Adrenal gland (tissue), 5 donors: ENCODE measurements around the gene SCFD2.

ENCODE experiments used
- POLR2A ChIP-seq, 2 donors: fragments of 450-650 bp; IDR thresholded peaks; one replicate each; pipeline ENCODE4 v1.6.1; 2017; ENCODE audit warnings: antibody characterized with exemption in 2 of 2, mild to moderate bottlenecking in 2 of 2, moderate library complexity in 1 of 2
- TF ChIP-seq, protein P1 (sequence below), 6 experiments: fragments of 450-650 bp in 4 of 6; fragments of 200-600 bp in 2 of 6; sonication (generic) in 1 of 6; IDR thresholded peaks; 1 replicate in 5 of 6; 2 replicates in 1 of 6; pipeline versions ENCODE4 v1.5.1 to v1.8.0; 2016 to 2021; ENCODE audit warnings: antibody characterized with exemption in 6 of 6, mild to moderate bottlenecking in 2 of 6, moderate library complexity in 1 of 6
- donor health status: DM: no; HTN: no; CAD: no.

DNA sequence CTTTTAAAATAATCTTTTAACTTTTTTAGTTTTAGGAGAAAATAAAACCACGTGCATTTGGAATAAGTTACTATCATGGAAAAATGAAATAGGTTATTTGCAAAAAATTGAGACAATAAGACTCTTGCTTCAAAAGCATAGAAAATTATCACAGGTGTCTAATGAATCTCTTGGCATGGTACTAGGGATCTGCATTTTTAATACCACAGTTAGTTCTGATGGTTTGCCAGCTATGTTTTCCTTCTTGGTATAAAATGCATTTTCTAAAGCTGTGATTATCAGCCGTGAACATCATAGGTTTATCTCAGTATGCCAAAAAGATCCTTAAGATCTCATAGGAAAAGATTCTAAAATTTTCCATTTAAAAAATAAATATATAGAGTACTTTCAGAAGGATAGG, 419.9 kb downstream of the SCFD2 start:
- TF ChIP-seq, protein P1, sequence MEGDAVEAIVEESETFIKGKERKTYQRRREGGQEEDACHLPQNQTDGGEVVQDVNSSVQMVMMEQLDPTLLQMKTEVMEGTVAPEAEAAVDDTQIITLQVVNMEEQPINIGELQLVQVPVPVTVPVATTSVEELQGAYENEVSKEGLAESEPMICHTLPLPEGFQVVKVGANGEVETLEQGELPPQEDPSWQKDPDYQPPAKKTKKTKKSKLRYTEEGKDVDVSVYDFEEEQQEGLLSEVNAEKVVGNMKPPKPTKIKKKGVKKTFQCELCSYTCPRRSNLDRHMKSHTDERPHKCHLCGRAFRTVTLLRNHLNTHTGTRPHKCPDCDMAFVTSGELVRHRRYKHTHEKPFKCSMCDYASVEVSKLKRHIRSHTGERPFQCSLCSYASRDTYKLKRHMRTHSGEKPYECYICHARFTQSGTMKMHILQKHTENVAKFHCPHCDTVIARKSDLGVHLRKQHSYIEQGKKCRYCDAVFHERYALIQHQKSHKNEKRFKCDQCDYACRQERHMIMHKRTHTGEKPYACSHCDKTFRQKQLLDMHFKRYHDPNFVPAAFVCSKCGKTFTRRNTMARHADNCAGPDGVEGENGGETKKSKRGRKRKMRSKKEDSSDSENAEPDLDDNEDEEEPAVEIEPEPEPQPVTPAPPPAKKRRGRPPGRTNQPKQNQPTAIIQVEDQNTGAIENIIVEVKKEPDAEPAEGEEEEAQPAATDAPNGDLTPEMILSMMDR (IDR thresholded peaks at IDR 0.05), result no peak
- TF ChIP-seq POLR2A (IDR thresholded peaks at IDR 0.05), result no peak
